RWPE2 (cell line): ENCODE results near the gene TRAF3IP1.

ENCODE experiments used
- ATAC-seq: fragments of 200-7000 bp; cut with Tn5 transposase; 3 replicates; pipeline ENCODE4 v1.9.1; 2021; ENCODE audit warnings: low read depth
- DNase-seq: peaks from one replicate; pipeline ENCODE4 v3.0.0-alpha.2; 2020; ENCODE audit warnings: low spot score
- H3K27ac ChIP-seq: fragments of 450-650 bp; 2 replicates; pipeline ENCODE4 v1.5.1; 2017; ENCODE audit warnings: mild to moderate bottlenecking; ENCODE audit not compliant: poor library complexity, severe bottlenecking
- H3K27me3 ChIP-seq: fragments of 250-450 bp; sonication (Bioruptor Pico); 2 replicates; pipeline ENCODE4 v1.5.1; 2021; ENCODE audit warnings: mild to moderate bottlenecking, moderate library complexity; ENCODE audit not compliant: insufficient read depth, poor library complexity, severe bottlenecking
- H3K36me3 ChIP-seq: fragments of 250-450 bp; sonication (Bioruptor Pico); 2 replicates; pipeline ENCODE4 v1.5.1; 2020; ENCODE audit warnings: low read depth, mild to moderate bottlenecking, moderate library complexity
- H3K4me1 ChIP-seq: fragments of 250-450 bp; sonication (Bioruptor Pico); 2 replicates; pipeline ENCODE4 v1.5.1; 2021; ENCODE audit warnings: mild to moderate bottlenecking, moderate library complexity; ENCODE audit not compliant: insufficient read depth, poor library complexity, severe bottlenecking
- H3K4me3 ChIP-seq: fragments of 250-450 bp; sonication (Bioruptor Pico); 2 replicates; pipeline ENCODE4 v1.5.1; 2021; ENCODE audit warnings: mild to moderate bottlenecking, moderate library complexity; ENCODE audit not compliant: severe bottlenecking
- H3K9me3 ChIP-seq: fragments of 250-450 bp; sonication (Bioruptor Pico); 2 replicates; pipeline ENCODE4 v1.5.1; 2021; ENCODE audit warnings: mild to moderate bottlenecking, moderate library complexity; ENCODE audit not compliant: severe bottlenecking
- TF ChIP-seq, protein P1 (sequence below): fragments of 450-650 bp; IDR thresholded peaks from one replicate; pipeline ENCODE4 v1.5.1; 2017; ENCODE audit warnings: mild to moderate bottlenecking, moderate library complexity; ENCODE audit not compliant: poor library complexity, severe bottlenecking

Gene TRAF3IP1

DNA sequence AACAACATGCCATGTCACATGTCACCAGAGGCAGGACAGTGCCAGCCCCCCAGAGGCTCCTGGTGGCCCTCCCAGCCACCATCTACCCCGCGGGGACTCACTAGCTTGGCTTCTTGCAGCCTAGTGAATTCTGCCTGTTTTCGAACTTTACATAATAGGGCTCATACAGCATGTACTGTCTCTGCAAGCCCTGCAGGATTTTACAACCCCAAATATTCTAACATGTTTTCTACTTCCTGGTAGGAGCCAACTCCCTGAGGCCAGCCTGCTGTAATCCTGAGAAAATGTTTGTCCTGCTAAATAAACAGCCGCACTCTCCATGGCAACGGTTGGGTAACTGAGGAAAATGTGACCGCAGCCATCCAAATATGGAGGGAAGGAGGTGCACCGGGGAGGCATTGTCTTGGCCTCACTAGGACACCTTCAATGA is 34.6 kb upstream of the TRAF3IP1 start:
- TF ChIP-seq, protein P1, sequence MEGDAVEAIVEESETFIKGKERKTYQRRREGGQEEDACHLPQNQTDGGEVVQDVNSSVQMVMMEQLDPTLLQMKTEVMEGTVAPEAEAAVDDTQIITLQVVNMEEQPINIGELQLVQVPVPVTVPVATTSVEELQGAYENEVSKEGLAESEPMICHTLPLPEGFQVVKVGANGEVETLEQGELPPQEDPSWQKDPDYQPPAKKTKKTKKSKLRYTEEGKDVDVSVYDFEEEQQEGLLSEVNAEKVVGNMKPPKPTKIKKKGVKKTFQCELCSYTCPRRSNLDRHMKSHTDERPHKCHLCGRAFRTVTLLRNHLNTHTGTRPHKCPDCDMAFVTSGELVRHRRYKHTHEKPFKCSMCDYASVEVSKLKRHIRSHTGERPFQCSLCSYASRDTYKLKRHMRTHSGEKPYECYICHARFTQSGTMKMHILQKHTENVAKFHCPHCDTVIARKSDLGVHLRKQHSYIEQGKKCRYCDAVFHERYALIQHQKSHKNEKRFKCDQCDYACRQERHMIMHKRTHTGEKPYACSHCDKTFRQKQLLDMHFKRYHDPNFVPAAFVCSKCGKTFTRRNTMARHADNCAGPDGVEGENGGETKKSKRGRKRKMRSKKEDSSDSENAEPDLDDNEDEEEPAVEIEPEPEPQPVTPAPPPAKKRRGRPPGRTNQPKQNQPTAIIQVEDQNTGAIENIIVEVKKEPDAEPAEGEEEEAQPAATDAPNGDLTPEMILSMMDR, result no peak
- ATAC-seq (peak; percentile 51), DNase-seq (peak; percentile 90)
- peak overlapping the region; percentile 85 for H3K27ac ChIP-seq
- no peaks in the 10 kb centered on the region for H3K27me3 ChIP-seq
- H3K9me3 ChIP-seq, result no peaks in the 10 kb centered on the region
- H3K4me3 ChIP-seq, result no peak overlapping the region
- no peaks in the 10 kb centered on the region for H3K36me3 ChIP-seq
- peaks cover 38% of the 10 kb centered on the region for H3K4me1 ChIP-seq

DNA sequence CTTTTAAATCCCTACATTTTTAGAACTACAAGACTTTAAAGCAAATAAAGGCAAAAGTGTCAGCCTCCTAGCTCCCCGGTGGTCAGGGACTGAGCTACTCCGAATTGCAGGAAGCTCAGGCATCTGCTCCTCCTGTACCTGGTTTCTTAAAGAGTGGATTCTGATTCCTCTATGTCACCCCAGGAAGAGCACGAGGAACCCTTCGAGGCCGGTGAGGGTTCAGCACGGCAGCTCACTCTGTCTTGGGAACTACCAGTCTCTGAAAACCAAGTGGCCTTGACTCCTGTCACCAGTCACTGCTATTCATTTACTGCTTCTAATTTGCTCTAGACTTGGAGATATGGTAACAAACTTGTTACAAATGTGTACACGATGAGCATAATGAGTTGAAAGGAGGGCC is 34.2 kb upstream of the TRAF3IP1 start:
- Histone ChIP-seq H3K9me3 (no peaks in the 10 kb centered on the region), H3K27me3 (no peaks in the 10 kb centered on the region), H3K36me3 (no peaks in the 10 kb centered on the region), H3K27ac (peak overlapping the region; percentile 85), H3K4me3 (no peak overlapping the region), H3K4me1 (peaks cover 42% of the 10 kb centered on the region)
- TF ChIP-seq, protein P1, result no peak
- DNase-seq (no peak), ATAC-seq (no peak)

DNA sequence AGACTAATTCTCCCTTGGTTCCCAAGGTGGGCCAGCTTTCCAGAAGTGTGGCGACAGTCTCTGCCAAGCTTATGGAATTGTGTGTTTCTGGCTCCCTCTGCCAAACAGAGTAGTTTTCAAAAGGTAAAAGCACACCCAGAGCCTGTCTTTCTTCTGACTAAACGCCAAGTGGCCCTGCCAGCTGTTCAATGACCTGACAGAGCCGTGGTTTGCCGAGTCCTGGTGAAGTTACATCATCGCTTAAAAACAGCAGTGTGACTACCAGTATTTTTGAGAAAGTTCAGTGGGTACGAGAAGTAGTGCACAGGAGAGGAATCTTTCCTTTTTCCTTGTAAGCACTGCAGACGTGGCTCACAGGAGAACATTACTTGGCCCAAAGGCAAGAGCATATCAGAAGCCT is 33.8 kb upstream of the TRAF3IP1 start:
- TF ChIP-seq, protein P1, result no peak
- no peaks in the 10 kb centered on the region for H3K36me3 ChIP-seq
- H3K9me3 ChIP-seq, result no peaks in the 10 kb centered on the region
- no peak for DNase-seq
- ATAC-seq, result no peak
- peak overlapping the region; percentile 85 for H3K27ac ChIP-seq
- no peaks in the 10 kb centered on the region for H3K27me3 ChIP-seq
- H3K4me3 ChIP-seq, result peak overlapping the region; percentile 88
- H3K4me1 ChIP-seq, result peaks cover 44% of the 10 kb centered on the region

DNA sequence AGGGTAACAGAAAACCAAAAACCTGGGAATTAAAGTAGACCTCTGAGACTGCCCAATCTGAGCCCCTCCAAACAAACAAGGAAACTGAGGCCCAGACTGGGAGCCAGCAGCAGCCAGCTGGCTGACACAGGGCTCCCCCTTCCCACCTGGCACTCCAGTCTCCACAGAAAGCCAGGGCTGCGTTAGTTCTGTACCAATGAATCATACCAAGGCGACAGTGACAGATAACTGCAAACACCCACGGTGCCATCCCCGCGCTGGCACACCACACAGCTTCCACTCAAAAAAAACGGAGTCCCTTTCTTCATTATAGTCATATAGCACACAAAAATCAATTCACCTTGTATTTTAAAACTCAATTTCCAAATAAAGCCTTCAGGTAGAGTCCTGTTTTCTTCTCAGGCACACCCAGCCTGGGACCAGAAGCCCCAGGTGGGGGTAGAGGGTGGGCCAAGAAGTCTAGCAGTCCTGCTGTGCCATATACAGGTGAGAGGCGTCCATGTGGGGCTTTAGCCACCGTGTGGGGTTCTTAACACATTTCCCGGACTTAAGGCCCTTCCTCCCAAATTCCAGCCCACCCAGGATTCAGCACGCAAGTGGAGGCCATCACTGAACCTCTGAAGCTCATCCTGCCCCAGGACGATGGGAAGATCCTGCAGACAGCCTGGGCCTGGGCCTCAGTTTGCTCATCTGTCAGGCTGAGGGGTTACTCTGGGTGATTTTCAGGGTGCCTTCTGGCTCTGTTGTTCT is 33.2 kb upstream of the TRAF3IP1 start:
- no peak for DNase-seq
- TF ChIP-seq, protein P1, result no peak
- no peaks in the 10 kb centered on the region for H3K27me3 ChIP-seq
- H3K4me3 ChIP-seq, result peak overlapping the region; percentile 88
- peaks cover 44% of the 10 kb centered on the region for H3K4me1 ChIP-seq
- no peaks in the 10 kb centered on the region for H3K36me3 ChIP-seq
- ATAC-seq, result no peak
- peak overlapping the region; percentile 85 for H3K27ac ChIP-seq
- H3K9me3 ChIP-seq, result no peaks in the 10 kb centered on the region
